GM19324 (cell line): ENCODE measurements around the gene PLCG2.

Source experiments
- ATAC-seq: cut with Tn5 transposase; IDR thresholded peaks from one replicate; pipeline ENCODE4 v1.9.1; 2021; ENCODE audit warnings: mild to moderate bottlenecking, moderate library complexity; ENCODE audit not compliant: unreplicated experiment, low FRiP score

PLCG2 gene

GRCh38 chr16:81902025-81902424 is 122.9 kb downstream of the PLCG2 start:
- ATAC-seq = no peak

DNA sequence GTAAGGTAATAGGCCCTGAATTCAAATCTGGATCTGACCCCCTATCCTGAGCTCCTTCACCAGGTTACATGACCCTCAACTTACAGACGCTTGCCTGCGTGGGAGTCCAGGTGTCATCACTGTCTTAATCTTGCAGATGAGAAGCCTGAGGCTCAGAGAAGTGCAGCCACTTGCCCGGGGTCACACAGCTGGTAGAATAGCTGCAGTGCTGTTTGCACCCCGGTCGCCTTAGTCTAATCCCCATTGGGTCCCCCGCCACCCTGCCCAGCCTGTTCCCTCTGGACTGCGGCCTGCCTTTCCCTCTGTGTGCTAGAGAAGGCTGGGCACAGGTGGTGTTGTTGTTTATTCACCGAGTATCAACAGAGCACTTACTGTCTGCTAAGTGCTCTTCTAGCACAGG is 125.2 kb downstream of the PLCG2 start:
- ATAC-seq = no peak

GRCh38 chr16:81905277-81905676 is 126.2 kb downstream of the PLCG2 start:
- ATAC-seq = no peak

DNA sequence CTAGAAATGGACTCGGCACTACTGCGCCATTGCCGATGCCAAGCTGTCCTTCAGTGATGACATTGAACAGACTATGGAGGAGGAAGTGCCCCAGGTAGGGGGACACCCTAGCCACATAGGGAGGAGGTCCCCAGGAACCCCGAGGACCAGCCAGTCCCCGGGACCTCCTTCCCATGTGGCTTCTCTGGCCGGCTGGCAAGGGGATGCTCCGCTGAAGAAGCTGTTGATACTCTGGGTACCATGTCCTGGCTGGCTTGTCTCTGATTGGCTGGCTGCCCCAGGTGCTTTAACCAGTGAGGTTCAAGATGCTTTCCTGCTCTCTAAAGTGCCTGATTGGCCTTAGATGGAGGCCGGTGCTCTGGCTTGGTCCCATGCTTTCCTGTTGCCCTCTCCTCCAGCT is 128.6 kb downstream of the PLCG2 start:
- ATAC-seq = no peak

DNA sequence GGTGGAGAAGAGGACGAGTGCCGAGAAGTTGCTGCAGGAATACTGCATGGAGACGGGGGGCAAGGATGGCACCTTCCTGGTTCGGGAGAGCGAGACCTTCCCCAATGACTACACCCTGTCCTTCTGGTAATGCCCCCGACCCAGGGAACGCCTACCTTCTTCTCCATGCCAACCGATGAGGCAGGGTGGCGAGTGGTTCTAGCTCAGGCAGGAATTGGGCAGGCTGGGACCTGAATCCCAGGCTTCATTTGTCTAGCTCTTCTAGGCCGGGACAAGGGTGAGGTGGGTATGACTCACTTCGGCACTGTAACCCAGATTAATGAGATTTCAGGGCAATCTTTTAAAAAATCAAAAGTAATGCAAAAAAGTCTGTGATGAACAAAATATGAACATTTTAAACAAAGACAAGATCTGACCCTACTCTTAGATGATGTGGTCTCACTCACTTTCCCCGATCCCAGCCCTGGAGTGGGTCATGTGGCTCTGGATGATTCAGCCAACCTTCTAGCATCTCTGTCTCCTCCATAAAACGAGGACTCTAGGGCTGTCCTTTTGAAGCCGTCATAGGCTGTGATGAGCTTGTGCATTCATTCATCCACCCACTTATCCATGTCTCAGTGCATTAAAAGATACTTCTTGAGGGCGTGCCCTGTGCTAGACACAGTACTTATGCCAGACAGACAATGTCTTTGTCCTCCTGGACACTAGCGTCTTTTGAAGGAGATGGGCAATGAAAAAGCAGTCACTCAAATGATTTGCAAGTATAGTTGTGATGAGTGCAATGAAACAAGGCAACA is 129.6 kb downstream of the PLCG2 start:
- ATAC-seq = no peak

DNA sequence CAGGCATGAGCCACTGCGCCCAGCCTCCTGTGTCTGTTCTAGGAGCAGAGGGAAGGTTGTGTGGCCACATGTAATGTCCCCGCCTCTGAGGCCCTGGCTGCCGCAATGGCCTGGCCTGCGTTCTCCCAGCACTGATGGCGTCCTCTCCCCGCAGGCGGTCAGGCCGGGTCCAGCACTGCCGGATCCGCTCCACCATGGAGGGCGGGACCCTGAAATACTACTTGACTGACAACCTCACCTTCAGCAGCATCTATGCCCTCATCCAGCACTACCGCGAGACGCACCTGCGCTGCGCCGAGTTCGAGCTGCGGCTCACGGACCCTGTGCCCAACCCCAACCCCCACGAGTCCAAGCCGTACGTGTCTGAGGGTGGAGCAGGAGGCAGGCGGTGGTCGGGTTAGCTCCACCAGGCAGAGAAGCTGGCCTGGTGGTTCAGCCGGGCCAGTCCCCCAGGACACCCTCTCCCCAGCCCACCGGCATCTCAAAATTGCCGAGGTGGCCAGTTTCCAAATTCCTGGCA is 131.3 kb downstream of the PLCG2 start:
- ATAC-seq = no peak

DNA sequence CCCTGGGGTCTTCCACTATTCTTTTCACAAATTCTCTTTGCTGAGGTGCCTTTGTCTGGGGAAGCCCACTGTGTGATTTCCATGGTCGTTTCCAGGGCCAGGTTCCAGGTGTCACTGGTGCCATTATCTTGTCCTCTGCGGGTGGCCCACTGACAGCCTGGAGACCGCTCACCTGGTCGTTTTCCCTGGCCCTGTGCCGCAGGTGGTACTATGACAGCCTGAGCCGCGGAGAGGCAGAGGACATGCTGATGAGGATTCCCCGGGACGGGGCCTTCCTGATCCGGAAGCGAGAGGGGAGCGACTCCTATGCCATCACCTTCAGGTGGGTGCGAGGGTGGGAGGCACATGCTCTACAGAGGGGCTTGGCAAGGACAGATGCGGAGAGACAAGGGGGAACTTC is 133.3 kb downstream of the PLCG2 start:
- ATAC-seq = no peak

DNA sequence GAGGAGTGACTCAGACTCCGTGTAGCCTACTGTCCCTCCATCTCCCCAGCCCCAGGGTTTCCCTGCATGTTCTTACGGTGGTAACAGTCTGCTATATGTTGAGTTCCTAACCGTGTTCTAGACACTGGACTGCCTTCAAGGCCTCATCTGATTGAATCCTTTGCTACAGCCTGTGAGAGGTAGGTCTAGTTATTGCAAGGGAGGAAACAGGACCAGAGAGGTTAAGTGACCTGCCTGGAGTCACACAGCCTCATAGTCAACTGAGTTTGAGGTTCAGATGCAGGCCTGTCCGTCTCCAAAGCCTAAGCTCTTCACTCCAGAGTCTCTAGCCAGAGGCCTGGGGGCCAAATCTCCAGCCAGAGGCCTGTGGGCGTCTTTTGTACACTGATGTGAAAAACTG is 134.1 kb downstream of the PLCG2 start:
- no peak for ATAC-seq

GRCh38 chr16:81917375-81917774 is 138.3 kb downstream of the PLCG2 start:
- no peak for ATAC-seq

DNA sequence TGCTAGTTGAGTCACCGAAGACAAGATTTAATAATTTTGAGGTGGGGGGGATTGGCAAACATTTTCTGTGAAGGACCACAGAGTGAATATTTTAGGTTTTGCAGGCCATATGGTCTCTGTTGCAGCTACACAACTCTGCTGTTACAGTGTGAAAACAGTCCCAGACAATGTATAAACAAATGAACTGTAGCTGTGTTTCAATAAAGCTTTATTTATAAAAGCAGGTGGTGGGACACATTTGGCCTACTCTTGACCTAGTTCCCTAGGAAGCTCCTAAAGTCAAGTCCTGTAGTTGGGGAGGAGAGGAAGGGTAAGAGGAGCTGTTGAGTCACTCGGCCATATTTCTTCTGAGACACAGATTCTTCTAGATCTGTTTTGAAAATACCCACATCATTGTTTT is 139.8 kb downstream of the PLCG2 start:
- ATAC-seq = no peak

DNA sequence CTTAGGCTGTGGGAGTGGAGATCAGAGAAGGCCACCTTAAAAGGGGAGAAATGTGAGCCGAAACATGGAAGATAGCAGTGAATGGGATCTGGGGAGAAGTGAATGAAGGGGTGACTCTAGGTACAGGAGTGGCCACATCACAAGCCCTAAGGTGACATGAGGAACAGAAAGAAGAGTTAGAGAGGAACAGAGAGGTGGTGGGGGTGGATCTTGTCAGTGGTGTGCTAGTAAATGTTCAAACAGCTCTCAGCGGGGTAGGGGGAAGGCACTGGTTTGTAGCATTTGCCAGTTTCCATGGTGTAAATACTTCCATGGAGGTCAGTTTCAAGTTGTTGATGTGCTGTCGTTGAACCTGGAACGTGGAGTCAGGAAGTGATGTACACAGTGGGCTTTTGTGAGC is 141.4 kb downstream of the PLCG2 start:
- no peak for ATAC-seq

GRCh38 chr16:81921085-81921814 is 142.2 kb downstream of the PLCG2 start:
- ATAC-seq = no peak

- ATAC-seq = no peak
Observed at GRCh38 chr16:81921843-81922584, 142.9 kb downstream of the PLCG2 start.

- ATAC-seq = no peak
Observed at GRCh38 chr16:81923296-81923695, 144.2 kb downstream of the PLCG2 start.

- ATAC-seq = no peak
Observed at GRCh38 chr16:81925016-81925415, 145.9 kb downstream of the PLCG2 start.

- no peak for ATAC-seq
Observed at GRCh38 chr16:81926036-81926435, 146.9 kb downstream of the PLCG2 start.

- ATAC-seq = no peak
Observed at GRCh38 chr16:81927561-81928185, 148.6 kb downstream of the PLCG2 start.

- ATAC-seq = no peak
Observed at GRCh38 chr16:81928271-81928918, 149.3 kb downstream of the PLCG2 start.

DNA sequence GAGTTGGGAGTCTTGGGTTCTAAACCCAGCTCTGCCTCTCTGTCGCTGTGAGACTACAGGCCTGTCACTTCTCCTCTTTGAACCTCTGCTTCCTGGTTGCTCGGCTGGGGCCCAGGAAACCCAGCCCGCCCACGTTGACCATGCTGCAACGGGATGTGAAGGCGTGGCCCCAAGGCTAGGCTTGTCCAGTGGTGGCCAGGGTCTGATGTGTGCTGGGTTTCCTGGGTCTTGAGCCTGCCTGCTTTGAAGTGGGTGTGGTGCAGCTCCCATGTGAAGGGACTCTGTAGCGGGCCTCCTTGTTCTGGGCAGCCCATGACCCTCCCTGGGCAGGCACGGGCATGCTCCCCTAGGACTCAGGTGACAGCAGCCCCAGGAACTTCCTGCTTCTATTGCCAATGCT is 149.9 kb downstream of the PLCG2 start:
- ATAC-seq = no peak

DNA sequence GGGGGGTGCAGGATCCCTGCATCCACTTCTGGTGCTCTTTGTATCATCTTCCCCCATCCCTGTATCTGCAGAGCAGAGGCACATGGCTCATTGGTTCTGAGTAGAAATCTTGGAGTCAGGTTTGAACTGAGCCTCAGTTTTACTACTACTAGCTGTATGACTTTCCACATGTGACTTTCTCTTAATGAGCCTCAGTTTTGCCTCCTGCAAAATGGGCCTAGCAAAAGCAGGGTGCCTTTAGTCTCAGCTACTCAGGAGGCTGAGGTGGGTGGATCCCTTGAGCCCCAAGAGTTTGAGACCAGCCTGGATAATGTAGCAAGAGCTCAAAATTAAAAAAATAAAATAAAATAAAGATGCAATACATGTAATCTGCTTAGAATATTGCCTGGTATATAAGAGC is 150.8 kb downstream of the PLCG2 start:
- no peak for ATAC-seq
